GM21447 (cell line): ENCODE data around the gene MRPL50.

Source experiments
- ATAC-seq: cut with Tn5 transposase; IDR thresholded peaks from one replicate; pipeline ENCODE4 v1.9.1; 2021; ENCODE audit not compliant: unreplicated experiment

MRPL50 gene

DNA sequence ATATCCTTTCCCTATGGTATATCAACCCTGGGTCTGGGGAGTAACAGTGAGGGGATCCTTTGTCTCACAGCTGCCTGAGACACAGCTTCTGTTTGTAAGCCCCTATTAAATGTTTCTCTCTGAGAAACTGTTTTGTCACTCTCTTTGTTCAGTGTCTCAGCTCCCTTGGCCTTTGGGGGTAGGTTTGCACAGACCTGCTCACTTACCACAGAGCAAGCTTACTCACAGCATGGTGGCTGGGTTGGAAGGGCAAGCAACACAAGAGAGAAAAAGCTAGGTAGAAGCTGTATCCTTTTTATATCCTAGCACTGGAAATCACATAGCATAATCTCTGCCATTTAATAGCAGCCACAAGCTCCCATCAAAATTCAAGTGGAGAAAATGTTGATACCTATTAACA lies 18.1 kb downstream of the MRPL50 start:
- no peak for ATAC-seq

DNA sequence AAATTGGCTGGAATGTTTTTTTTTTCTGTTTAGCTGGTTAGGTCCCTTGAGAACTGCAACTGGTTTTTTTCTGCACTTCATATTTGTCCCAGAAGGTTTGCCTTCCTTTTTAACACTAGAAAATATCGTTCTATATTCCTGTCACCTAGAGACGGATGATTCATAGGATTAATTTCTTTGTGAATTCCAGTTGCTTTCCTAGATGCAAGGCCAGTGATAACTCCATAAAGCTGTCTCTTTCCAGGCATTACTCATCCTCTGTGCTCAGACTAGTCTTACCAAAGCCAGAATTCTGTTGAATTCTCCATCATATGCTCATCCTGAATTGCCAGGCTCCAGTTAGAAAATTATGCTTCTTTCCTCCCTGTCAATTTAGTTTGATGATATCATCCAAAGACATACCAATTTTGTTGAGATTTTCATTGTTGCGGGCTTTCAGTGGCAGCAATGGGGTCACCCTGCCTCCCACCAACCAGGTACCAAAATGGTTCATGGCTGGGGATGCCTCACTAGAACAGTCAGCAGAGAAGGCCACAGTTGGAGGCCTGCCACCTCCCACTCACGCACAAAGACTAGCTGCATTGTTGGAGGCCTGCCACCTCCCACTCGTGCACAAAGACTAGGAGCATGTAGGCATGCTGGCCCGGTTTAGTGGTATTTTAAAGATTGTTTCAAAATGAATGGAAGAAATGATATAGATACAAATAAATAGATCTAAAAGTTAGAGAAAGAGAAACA lies 22.1 kb downstream of the MRPL50 start:
- no peak for ATAC-seq

DNA sequence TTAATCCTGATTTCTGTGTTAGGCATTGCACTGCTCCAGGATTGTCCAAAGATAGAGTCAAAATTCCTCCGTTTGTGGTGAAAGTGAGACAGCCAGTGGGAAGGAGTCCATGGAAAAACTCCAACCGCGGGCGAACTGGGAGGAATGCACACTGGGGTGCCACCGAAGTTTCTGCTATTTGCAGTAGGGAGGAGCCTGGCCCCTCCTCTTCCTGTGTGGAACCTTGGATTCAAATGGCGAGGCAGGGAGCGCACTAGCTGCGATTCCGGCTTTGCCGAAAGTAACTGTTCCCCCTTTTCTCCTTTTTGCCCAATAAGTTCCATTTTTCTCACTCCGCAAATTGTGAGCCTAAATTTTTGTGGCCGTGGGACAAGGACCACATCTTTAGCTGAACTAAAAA lies 22.9 kb downstream of the MRPL50 start:
- no peak for ATAC-seq

DNA sequence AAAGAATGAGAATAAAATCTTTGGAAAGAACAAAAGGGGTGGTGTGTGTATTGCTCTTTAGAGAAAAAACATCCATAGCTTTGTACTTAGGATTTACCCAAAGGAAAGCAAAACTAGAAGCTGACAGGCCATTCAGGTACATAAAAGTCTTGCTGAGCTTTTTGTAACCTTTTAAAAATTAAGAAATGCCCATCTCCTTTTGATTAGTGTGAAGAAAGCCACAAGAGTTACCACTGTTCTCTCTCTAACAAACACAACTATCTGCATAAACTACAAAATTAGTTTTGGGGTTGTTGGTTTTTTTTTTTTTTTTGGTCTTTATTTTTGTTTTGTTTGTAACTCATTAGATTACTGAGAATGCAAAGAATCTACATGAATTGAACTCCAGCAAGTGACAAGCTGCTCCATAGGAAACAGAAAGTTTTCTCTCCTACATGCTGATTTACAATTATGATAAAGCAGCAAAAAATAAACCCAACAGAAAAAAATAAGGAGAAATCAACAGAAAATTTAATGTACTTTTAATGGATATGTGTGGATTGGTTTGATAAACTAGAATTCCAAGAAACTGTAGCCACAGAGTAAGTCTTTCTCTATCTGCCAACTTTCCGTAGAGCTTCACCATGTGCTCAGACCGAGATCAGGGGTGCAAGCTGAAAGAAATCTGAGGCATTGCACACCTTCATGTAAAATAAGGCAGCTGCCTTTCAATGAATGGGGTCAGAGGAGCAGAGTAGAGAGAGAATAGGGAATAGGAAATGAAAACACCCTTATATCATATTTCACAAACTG lies 25.9 kb downstream of the MRPL50 start:
- no peak for ATAC-seq

DNA sequence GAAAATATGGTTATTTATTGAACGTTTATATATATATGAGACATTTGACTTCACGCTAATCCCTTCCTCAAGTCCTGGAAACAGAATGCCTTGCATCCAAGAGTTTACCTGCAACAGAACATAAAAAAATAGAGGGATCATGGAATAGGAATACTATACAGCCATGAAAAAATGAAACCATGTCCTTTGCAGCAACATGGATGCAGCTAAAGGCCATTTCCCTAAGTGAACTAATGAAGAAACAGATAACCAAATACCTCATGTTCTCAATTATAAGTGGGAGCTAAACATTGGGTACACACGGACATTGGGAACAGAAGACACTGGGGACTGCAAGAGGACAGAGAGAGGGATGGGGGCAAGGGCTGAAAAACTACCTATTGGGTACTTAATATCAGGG lies 26.6 kb downstream of the MRPL50 start:
- ATAC-seq = no peak

DNA sequence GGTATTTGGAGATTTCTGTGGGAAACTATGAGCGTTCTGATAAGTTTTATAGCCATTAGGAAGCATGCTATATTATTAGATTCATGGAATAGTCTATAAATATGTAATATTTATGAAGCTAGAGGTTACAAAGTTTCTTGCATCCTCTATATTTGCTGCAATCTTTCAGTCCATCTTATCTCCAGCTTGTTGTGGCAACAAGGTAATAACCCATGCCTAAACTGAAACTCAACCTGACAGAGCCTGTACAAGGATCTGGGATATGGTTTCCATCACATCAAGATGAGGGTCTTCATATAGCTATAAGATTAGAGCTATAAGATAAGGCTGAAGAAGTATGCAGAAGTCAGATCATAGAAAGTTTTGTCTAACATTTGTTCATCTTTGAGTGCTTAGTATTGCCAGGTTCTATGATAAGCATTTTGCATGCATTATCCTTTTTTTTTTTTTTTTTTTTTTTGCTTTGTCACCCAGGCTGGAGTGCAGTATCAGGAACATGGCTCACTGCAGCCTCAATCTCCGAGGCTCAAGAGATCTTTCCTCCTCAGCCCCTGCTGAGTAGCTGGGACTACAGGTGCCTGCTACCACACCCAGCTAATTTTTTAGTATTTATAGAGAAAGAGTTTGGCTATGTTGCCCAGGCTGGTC lies 28.4 kb downstream of the MRPL50 start:
- no peak for ATAC-seq

DNA sequence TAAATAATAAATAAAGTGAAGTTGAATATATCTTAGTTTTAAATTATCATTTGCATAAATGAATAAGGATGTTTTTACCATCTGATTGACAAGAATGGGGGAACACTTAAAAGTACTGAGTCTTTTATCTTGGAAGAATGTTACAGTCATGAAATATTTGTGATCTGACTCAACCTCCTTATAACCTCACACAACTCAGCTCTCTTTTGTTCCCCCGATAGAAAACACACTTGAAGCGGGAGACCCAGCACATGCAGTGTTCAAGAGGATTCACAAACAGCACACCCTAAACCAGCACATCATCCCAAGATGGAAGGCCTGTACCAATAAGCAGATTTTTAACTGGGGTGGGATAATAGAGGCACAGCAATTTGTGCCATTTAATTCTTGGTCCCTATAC lies 29.1 kb downstream of the MRPL50 start:
- ATAC-seq = no peak

DNA sequence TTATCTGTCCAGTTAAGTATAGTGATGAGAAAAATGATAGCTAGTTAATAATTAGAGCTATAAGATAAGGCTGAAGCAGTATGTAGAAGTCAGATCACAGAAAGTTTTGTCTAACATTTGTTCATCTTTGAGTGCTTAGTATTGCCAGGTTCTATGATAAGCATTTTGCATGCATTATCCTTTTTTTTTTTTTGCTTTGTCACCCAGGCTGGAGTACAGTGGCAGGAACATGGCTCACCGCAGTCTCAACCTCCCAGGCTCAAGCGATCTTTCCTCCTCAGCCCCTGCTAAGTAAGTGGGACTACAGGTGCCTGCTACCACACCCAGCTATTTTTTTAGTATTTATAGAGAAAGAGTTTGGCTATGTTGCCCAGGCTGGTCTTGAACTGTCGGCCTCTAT lies 31.1 kb downstream of the MRPL50 start:
- no peak for ATAC-seq

DNA sequence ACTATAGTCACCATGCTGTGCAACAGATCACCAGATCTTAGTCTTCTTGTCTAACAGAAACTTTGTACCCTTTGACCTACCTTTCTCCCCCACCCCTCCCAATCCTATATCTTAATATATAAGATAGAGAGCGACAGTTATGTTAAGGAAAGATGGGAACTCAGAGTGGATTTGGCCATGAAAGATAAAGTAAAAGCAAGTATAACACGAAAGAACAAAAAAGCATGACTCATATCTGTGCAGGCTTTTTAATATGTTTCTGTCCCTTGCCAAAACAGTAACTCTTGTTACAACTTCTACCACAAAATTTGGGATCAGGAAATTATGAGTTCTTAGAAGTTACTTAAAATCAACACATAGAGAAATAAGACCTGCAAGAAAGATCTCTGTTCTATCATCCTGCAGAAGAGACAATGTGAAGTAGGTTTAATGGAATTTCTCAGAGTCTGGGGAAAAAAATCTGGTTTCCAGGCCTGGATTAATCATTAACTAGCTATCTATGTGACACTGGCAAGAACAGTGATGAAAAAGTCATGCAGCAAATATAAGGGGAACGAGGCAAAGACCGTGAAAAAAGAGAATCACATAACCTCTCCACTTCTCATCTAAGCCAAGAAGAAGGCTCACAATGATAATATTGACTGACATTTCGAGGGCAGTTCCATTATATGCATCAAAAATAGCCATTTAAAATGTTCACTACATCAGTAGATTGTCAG lies 32.2 kb downstream of the MRPL50 start:
- ATAC-seq = no peak

DNA sequence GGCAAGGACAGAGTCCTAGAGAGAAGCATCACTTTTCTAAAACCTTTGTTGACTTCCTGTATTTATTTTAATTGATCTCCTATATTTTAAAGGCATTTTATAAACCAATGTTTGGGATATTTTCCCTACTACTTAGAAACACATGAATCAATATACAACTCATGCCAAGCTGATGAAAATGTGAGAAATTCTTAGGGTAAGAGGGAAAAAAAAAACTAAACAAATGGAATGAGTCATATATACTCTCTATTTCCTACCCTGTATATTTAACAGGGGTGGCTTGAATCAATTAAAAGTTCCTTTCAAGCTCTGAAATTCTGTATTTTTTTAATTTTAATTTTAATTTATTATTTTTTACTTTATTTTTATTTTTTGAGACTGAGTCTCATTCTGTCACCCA lies 33.2 kb downstream of the MRPL50 start:
- ATAC-seq = no peak

DNA sequence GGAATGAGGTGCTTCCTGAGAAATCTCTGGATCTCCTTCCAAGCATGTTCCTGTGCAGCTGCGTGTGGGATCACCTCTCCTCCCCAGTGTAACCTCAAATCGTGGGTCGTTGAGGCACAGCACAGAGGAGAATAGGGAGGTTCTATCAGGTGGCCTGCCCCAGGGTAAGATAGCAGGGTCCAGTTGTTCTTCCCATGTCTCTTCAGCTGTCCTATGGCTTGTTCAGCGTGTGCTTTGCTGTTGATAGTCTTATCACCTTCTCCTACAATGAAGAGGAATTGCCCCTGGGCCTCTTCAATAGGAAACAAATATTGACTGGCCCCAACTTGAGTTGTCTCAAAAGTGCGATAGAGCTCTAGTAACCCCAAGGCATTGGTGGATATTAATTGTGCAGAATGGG lies 36.0 kb downstream of the MRPL50 start:
- ATAC-seq = no peak

DNA sequence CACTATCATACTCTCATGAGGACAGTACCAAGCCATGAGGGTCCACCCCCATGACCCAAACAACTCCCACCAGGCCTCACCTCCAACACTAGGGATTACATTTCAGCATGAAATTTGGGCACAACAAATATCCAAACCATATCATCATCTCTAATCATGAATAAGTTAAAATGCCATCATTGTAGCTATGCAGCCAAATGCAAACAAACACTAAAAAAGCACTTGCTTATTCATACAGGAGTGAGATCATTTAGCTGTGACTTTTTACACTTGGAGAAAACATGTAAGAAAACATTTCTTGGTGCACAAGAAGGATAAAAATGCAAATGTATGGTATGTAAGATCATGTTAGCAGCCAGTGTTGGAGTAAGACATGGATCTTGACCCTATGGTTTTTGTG lies 37.8 kb downstream of the MRPL50 start:
- no peak for ATAC-seq

DNA sequence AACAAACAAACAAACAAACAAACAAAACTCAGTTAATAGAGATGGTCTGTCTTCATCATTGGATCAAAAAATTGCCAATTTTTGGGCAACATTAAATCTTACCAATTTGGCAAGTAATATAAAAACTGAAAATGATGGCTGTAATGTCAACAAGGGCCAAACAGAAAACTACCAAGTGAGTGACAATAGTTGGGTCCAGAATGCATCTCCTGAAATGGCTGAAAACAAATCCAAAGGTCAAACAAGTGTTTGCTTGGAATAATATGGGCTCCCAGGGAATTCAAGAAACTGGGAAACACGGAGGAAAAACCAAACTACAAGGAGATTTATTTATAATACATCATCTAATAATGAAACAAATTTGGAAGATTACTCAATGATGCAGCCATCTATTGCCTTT lies 38.7 kb downstream of the MRPL50 start:
- ATAC-seq = no peak

DNA sequence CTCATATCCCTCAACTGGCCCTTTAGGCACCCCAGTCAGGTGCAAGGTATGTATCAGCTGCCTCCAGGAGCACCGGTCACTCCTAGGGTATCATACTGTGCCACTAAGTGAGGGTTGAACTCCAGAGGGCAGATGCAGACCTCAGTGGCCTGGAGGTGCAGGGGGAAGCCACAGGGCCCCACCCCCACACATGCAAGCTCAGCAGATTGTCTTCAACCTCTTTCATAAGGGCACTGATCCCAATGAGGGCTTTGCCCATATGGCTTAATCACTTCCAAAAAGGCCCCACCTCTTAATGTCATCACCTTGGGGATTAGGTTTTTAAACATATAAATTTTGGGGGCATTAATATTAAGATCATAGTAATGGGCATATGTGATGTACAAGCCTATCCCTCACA lies 41.8 kb downstream of the MRPL50 start:
- no peak for ATAC-seq

DNA sequence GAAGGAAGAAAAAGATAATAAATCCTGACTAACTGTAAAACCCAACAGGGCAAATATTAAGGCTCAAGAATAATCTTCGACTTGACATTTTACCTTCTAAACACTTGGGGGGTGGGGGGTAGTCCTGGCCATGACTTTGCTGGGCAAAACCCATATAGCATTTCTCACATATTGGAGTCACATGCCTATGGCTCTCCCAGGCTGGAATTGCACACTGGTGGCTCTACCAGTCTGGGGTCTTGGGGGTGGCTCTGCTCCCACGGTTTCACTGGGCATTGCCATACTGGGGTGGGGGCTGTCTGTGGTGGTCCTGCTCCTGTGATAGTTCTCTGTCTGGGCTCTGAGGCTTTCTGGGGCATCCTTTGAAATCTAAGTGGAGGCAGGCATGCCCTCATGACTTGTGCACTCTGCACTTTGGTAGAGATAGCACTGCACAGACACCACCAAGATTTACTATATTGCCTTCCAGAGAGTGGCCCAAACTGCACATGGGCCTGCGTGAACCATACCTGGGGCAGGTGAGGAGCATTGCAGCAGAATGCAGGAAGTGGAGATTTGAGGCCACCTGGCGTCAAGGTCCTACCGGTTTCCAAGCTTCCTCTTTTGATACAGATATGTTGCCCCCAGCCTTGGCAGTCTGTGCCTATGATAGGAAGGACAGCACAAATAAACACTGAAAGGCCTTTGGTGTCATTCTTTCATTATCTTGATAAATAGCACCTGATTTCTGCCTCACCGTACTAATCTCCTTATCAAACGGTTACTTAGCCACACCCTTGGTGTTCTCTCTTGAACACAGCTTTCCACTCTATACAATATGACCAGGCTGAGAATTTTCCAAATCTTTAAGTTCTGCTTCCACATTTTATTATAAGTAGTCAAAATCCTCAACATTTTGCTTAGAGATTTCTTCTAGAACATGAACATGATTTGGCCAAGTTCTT lies 43.4 kb downstream of the MRPL50 start:
- ATAC-seq = no peak

DNA sequence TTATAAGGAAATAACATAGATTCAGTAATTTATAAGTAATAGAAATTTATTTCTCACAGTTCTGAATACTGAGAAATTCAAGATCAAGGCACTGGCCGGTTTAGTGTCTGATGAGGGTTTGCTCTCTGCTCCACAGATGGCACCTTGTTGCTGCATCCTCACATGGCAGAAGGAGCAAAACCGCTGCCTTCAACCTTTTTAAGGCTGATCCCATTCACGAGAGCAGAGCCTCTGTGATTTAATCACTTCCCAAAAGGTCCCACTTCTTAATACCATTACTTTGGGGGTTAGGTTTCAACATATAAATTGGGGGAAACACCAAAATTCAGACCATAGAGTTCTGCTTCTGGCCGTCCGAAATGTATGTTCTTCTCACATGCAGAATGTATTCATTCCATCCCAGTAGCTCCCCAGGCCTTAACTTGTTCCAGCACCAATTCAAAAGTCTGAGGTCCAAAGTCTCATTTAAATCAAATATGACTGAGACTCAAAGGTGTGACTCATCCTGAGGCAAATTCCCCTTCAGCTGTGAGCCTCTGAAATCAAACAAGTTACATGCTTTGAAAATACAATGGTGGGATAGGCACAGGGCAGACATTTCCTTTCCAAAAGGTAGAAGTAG lies 44.2 kb downstream of the MRPL50 start:
- ATAC-seq = no peak

DNA sequence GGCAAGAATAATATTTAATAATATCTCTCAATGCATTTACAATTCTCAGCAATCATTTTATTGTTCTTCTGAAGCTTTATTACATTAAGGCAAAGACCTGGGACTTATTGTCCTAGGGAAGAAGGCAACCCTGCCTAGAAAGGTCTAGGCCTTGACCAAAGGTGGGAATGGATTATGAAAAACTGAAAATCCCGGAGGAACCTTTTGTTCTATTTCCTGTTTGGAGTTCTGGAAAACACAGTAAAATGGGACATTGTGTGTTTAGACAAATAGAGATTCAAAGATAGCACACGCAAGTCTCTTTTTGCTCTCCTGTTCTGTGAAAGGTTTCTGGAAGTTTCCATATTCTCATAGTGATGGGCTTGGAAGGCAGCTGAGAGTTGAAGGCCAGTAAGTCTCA lies 44.7 kb downstream of the MRPL50 start:
- no peak for ATAC-seq

DNA sequence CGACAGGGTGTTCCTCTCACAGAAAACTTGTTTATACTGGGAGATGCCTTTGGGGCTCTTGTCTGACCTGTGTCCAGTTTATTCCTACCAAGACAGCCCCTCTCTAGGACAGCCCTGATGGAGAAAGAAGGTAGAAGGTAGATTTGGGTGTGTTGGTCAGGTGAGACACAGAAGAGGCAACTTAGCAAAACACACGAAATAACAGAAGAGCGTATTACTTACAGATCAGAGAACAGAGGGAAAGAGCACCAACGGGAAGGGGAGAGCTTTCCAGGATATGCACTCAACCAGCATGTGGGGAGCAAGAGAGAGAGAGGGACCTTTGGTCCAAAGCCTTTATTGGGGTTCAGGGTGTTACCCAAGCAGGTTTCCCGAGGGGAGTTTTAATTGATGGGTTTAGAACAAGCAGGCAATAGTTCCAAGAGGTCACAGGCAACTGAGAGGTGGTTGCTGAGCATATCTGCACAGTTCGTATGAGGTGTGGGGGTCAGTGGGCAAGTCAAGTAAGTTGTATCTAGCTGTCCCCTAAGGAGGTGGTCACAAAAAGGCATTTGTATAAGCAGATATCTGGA lies 45.4 kb downstream of the MRPL50 start:
- no peak for ATAC-seq

DNA sequence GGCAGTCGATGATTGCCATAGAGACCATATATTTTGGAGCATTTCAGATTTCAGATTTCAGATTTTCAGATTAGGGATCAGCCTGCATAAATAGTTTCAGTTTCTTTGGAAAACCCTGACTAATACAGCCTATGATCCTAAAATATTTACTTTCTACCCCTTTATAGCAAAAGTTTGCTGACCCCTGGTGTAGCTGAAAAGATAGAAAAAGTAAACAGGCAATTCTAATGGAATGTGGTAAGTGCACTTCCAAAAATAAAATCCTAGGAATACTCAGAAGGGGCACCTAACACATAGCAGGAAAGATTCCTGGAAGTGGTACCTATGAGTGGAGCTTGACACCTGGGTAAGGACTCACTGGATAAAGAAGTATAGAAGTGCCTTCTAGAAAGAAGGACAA lies 48.1 kb downstream of the MRPL50 start:
- no peak for ATAC-seq

DNA sequence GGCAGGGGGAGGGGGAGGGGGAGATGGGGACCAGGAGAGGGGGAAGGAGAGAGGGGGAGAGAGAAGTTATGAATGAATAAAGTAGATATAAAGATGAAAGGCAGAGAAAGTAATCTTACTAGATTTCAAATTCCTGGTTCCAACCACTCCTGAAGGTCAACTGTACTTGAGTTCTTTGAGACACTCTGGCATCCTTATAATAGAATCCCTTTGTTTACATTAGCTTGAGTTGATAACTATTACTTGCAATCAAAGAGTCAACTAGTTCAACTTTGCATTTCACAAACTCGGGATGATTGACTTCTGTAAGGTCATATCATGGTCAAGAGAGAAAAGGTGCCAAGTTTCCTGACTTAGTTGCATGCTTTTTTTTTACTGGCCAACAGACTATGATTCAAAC lies 55.8 kb downstream of the MRPL50 start:
- no peak for ATAC-seq
